ENCODE data around the gene KLHL5.

Gene KLHL5

DNA sequence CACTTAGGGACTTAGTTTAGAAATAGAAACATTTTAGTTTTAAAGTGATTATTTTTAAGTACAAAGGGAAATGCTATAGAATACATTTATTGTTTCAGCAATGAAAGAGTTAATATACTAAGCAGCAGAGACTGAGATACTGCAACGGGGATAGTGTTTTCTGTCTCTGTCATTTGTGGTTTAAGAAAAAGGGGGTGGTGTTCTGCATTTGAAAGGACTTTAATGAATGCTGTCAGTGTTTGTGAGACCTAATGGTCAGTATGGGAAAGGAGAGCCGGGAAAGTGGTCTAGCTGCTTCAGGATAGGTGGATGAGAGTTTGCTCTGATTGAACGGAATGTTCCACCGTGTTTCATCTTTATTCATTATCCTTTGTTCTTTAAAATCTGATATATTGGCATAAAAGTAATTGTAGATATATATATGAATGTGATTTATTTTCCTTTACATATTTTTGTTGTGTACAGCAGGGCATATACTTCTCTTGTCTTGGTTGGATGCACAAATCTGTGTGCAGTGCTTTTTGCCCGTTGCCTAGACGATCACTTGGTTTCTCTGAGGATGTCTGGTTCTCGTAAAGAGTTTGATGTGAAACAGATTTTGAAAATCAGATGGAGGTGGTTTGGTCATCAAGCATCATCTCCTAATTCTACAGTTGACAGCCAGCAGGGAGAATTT lies at the start of gene KLHL5:
KLHL5 (plus strand) TSS at position 139 of the 676 bp plus-strand sequence; CDS start at position 560, 421 bp downstream.
- TF ChIP-seq, protein P1, sequence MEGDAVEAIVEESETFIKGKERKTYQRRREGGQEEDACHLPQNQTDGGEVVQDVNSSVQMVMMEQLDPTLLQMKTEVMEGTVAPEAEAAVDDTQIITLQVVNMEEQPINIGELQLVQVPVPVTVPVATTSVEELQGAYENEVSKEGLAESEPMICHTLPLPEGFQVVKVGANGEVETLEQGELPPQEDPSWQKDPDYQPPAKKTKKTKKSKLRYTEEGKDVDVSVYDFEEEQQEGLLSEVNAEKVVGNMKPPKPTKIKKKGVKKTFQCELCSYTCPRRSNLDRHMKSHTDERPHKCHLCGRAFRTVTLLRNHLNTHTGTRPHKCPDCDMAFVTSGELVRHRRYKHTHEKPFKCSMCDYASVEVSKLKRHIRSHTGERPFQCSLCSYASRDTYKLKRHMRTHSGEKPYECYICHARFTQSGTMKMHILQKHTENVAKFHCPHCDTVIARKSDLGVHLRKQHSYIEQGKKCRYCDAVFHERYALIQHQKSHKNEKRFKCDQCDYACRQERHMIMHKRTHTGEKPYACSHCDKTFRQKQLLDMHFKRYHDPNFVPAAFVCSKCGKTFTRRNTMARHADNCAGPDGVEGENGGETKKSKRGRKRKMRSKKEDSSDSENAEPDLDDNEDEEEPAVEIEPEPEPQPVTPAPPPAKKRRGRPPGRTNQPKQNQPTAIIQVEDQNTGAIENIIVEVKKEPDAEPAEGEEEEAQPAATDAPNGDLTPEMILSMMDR (conservative IDR thresholded peaks at IDR 0.05; ENCODE audit: low read depth, low read length), result no peak
- no peak within 1 kb of the TSS for H3K4me3 ChIP-seq (ENCODE audit: low read depth, low read length)

GRCh38 chr4:39014028-39014427 lies 48.0 kb upstream of the KLHL5 start:
- TF ChIP-seq, protein P1 (conservative IDR thresholded peaks at IDR 0.05; ENCODE audit: low read depth, low read length), result no peak

More for the DNA sequence above, at the start of gene KLHL5:
- DNase-seq (ENCODE audit: low read depth), result peak; percentile 43

DNA sequence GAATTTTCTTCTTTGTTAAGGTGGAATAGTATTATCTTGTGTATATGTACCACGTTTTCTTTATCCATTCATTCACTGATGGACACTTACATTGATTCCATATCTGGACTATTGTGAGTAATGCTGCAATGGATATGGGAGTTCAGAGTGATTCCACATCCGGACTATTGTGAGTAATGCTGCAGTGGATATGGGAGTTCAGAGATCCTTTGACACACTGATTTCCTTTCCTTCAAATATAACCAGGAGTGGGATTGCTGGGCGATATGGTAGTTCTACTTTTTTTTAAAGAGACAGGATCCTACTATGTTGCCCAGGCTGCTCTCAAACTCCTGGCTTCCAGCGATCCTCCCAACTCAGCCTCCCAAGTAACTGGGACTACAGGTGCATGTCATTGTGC lies 41.9 kb upstream of the KLHL5 start:
- no peak for DNase-seq (ENCODE audit: low read depth)
- no peak overlapping the region for H3K4me3 ChIP-seq (ENCODE audit: low read depth, low read length)
- TF ChIP-seq, protein P1 (conservative IDR thresholded peaks at IDR 0.05; ENCODE audit: low read depth, low read length), result no peak

More at GRCh38 chr4:39014028-39014427, 48.0 kb upstream of the KLHL5 start:
- DNase-seq (ENCODE audit: low read depth), result no peak
- no peak overlapping the region for H3K4me3 ChIP-seq (ENCODE audit: low read depth, low read length)

DNA sequence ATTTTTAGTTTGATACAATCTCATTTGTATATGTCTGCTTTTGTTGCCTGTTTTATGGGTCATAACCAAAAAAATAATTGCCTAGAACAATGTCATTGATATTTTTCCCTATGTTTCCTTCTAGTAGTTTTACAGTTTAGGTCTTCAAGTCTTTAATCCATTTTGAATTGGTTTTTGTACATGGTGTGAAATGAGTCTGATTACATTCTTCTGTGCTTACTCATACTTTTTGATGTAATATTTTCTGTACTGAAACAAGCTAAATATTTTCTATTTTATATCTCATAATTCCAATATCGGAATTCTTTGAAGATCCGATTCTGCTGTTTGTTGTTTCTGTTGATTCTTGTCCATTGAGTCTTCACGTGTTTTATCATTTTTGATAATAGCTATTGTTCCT lies 40.4 kb upstream of the KLHL5 start:
- peak; percentile 63 for DNase-seq (ENCODE audit: low read depth)
- H3K4me3 ChIP-seq (ENCODE audit: low read depth, low read length), result no peak overlapping the region
- TF ChIP-seq, protein P1 (conservative IDR thresholded peaks at IDR 0.05; ENCODE audit: low read depth, low read length), result no peak

- H3K4me3 ChIP-seq (ENCODE audit: low read depth, low read length), result no peak overlapping the region
- no peak for DNase-seq (ENCODE audit: low read depth)
- TF ChIP-seq, protein P1 (conservative IDR thresholded peaks at IDR 0.05; ENCODE audit: low read depth, low read length), result no peak
These were observed 39.8 kb upstream of the KLHL5 start for GRCh38 chr4:39022241-39022640.

DNA sequence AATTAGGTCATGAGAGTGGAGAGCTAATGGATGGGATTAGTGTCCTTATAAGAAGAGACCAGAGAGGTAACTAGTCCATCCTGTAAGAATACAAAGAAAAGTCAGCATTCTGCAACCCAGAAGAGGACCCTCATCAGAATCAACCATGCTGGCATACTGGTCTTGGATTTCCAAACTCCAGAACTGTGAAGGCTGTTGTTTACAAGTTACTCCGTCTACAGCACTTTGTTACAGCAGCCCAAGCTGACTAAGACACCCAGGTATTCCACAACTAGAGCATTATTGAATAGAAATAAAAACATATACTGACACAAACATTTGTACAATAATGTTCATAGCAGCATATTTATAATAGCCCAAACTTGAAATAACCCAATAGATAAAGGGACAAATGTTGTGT lies 39.0 kb upstream of the KLHL5 start:
- no peak overlapping the region for H3K4me3 ChIP-seq (ENCODE audit: low read depth, low read length)
- peak; percentile 69 for DNase-seq (ENCODE audit: low read depth)
- TF ChIP-seq, protein P1 (conservative IDR thresholded peaks at IDR 0.05; ENCODE audit: low read depth, low read length), result no peak

DNA sequence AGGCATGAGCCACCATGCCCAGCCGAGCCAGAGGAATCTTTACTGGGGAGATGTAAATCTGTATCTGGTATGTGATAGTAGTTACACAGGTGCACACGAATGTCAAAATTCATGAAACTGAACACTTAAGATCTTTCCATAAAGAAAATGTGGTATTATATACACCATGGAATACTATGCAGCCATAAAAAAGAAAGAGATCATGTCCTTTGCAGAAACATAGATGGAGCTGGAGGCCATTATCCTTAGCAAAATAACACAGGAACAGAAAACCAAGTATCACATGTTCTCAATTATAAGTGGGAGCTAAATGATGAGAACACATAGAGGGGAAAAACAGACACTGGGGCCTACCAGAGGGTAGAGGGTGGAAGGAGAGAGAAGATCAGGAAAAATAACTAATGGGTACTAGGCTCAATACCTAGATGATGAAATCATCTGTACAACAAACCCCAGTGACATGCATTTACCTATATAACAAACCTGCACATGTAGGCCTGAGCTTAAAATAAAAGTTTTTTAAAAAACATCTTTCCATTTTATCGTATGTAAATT lies 37.6 kb upstream of the KLHL5 start:
- H3K4me3 ChIP-seq (ENCODE audit: low read depth, low read length), result no peak overlapping the region
- TF ChIP-seq, protein P1 (conservative IDR thresholded peaks at IDR 0.05; ENCODE audit: low read depth, low read length), result no peak
- no peak for DNase-seq (ENCODE audit: low read depth)

Data from choroid plexus epithelial cell (primary cell).